Non-pigmented ciliary epithelial cell (primary cell): ENCODE results near the gene VN1R5.
"Not testable (repeated sequence)": the region's sequence is repeated elsewhere in the genome, so short reads cannot be mapped to it uniquely, and the experiment has no call there.

Source experiments
- DNase-seq: peaks from one replicate; pipeline ENCODE4 v3.0.0-alpha.2; 2010; ENCODE audit warnings: low read depth

The VN1R5 gene

DNA sequence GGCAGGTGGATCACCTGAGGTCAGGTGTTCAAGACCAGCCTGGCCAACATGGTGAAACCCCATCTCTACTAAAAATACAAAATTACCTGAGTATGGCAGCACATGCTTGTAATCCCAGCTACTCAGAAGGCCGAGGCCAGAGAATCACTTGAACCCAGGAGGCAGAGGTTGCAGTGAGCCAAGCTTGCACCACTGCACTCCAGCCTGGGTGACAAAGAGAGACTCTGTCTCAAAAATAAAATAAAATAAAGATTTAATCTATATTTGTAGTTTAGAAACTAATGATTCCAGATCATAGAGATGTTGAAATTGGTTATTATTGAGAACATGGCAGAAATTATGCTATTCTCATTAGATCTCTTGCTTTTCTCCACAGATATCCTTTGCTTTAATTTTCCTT is at the start of gene VN1R5:
VN1R5 (plus strand) TSS at position 301 of the 400 bp plus-strand sequence.
- DNase-seq = not testable (repeated sequence)

DNA sequence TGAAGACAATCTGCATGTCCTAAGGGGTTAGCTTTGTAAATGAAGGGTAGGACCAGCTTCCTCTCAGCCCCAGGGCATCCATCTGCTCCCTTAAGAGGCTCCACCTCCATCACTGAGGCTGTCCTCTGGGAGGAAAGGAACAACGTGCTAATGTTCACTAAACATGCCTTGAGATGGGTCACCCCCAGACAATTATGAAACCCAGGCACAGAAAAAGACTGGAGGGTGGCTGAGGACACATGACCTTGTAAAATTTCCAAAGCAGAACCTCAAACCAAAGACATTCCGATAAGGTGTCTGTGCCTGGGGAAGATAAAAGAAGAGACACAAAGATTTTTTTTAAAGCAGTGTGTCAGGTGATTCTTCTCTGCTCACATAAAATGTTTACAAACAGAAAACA is 46.5 kb upstream of the VN1R5 start:
- no peak for DNase-seq

DNA sequence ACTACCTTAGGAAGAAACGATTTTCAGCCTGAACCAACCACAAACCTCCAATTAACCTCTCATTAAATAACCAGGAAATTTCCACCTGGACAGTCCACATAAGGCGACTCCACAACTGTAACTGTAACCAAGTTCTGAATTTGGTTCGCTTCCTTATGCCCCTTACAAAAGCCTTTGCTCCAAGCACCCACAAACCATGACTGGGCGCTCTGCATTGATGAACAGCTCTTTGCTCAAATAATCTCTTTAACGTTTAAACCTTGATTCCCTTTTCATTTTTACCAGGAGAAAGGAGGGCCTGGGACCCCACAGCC is 45.9 kb upstream of the VN1R5 start:
- DNase-seq = no peak

DNA sequence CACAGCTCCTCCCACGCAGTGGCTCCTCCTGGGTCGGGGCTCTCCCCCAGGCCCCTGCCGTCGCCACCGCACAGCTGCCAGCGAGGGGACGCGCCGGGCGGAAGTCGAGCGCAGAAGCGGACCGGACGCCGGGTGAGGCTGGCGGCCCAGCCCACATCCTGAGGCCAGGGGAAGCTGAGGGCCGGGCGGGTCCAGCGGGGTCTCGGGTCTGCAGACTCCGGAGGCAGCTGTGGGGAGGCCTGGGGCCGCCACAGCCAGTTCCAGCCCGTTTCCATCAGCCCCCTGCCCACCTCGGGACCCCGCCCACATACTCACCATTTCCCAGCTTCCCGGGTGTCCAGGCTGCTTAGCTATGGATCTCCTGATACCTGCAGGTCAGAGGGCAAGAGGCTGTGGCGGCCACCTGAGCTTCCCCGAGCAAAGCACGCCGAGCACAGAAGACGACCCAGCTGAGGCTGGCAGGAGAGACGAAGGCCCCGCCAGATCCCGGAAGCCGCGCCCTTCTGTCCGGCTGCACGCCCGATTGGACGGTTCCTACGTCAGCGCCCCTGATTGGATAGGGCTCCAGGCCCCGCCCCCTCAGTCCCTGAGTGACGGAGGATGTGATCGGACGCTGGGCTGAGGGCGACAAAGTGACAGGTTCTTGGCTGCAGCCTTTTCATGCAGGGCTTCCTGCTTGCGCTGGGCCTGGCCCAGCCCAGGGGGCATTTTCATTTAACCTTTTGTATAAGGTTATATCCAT is 45.3 kb upstream of the VN1R5 start:
- DNase-seq = peak; percentile 46

DNA sequence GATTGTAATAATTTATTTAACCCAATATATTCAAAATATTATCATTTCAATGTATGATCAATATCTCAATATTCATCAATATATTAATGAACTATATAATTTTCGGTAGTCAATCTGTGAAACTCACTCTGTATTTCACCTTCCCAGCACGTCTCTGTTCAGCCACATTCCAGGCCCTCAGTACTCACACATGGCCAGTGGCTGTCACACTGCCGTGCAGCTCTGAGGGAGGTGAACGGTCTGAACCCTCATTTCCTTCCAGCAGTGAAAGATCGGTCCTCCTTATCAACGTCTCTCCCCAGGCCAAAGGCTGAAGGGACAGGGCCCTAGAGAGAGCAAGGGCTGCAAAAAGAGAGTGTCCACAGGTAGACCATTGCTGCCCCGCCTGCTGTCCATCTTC is 44.5 kb upstream of the VN1R5 start:
- DNase-seq = no peak

DNA sequence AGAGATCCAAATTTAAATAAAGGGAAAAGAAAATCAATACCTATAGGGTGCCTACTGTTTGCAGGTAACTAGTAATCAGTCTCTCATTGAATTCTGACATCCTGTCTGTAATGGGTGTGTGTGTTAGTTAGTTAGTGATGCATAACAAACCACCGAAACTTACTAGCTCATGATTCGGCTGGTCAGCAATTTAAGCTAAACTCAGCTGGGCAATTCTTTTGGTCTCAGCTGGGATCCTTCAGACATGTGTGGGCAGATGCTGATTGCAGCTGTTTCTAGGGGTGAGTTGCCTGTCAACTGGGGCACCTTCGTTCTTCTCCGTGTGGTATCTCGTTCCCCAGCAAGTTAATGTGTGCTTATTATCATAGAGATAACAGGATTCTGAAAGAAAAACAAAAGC is 43.9 kb upstream of the VN1R5 start:
- DNase-seq = no peak

DNA sequence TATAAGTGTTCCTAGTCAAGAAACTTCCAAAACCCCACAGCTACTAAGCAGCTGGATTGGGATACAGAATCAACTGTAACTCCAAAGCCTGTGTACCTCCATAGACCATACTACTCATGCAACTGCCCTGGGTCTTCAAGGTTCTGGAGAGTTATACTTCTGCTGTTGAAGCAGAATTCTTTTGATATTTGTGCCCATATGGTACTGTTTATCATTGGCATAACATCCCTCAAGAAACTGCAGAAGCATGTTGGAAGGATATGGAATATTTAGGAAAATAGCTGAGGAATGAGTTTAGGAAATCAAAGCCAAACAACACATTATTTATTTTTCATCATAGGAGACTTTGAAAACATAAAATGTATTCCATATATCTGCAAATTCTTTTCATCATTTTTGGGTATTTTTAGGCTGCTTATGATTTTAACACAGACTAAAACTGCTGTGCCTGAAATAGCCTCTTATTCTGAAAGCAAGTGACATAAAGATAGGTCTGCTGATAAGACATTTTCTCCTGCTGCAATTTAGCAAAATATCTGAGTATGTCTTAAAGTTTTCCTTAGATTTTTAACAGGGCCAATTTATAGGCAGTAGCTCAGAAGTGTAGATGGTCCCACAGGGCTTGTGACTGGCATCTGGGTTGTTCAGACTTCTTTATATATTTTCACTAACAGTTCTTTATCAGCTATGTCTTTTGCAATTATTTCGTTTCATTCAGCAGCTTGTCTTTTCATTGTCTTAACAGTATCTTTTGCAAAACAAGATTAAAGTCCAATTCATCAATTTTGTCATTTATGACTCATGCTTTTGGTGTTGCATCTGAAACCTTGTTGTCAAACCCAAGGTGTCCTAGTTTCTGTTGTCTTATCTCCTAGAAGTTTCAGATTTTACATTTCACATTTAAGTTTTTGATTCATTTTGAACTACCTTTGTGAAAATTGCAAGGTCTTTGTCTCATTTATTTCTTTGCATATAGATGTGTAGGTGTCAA is 43.0 kb upstream of the VN1R5 start:
- DNase-seq = no peak

DNA sequence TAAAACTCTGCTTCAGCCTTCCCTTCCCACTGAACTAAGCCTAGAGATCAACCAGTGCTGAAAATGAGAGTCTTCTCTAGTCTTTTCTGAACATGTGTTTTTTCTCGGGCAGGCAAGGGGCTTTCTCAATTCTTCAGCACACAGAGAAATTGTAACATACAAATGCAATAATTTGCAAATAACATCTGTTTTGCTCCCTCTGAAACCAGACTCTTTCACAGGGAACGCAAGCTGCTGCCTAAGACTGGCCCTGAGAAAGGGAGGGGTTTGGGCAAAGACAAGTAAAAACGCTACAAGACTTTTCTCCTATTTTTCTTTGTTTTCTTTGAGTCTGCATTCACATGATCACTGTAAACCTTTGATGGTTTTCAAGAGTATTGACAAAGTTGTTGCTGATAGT is 39.6 kb upstream of the VN1R5 start:
- no peak for DNase-seq

DNA sequence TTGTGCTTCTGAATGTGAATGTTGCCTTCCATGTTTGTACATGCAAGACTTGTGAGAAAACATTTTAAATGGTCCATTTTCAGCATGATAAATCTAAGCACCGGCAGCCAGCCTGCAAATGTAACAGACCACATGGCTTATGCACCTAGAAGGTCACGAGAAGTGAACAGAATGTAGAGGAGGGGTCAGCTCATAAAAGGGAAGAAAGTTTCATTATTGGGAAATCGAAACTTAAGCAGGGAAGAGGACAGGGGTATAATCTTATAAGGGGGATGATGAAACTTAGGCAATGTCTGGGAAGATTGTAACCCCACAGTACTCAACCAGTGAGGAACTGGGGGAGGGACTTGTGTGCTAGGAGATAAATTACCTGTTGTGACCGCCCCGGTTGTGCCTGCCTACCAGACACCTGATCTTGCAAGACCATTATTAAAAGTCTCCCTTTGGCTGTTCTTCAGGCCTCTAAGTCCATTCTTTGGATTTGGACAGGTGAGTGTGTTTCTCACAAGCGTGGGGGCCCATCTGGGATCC is 37.7 kb upstream of the VN1R5 start:
- no peak for DNase-seq

DNA sequence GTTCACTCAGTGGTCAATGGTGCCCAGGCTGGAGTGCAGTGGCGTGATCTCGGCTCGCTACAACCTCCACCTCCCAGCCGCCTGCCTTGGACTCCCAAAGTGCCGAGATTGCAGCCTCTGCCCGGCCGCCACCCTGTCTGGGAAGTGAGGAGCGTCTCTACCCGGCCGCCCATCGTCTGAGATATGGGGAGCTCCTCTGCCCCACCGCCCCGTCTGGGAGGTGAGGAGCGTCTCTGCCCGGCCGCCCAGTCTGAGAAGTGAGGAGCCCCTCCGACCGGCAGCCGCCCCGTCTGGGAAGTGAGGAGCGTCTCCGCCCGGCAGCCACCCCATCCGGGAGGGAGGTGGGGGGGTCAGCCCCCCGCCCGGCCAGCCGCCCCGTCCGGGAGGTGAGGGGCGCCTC is 35.6 kb upstream of the VN1R5 start:
- DNase-seq = not testable (repeated sequence)

DNA sequence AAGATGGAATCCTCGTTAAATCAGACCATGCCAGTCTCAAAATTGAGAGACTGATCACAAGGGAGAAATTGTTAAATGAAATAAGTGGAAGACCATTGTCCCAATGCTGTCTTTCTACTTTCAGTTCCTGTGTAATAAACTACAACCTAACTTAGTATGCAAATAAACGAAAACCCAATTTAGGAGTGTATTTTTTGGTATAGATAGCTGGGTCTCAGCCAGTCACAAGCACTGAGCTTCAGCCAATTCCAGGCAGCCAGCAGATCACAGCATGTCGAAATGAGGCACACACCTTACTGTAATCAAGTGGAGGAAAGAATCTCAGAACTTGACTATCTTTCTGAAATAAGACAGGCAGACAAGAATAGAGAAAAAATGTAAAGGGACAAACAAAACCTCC is 33.0 kb upstream of the VN1R5 start:
- DNase-seq = no peak

DNA sequence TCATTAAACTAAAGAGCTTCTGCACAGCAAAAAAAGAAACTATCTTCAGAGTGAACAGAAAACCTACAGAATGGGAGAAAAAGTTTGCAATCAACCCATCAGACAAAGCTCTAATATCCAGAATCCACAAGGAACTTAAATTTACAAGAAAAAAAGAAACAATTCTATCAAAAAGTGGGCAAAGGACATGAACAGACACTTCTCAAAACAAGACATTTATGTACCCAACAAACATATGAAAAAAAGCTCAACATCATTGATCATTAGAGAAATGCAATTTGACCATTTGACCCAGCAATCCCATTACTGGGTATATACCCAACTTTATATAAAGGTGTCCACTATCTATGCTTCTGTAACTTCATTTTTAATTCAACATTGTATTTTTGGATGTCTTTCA is 31.1 kb upstream of the VN1R5 start:
- no peak for DNase-seq

DNA sequence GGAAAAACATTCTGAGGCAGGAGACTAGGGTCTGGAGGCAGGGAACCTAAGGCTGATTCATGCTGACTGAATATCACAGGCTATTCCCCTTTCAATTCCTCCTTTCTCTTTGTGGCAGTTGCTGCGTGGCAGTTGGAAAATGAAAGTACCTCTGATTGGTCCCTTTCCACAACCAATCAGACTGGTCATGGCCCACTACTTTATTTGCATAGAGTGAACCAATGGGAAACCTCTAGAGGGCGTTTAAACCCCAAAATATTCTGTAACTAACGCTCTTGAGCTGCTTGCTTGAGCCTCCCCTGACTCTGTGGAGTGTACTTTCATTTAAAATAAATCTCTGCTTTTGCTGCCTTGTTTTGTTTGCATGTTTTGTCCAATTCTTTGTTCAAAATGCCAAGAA is 27.7 kb upstream of the VN1R5 start:
- no peak for DNase-seq

DNA sequence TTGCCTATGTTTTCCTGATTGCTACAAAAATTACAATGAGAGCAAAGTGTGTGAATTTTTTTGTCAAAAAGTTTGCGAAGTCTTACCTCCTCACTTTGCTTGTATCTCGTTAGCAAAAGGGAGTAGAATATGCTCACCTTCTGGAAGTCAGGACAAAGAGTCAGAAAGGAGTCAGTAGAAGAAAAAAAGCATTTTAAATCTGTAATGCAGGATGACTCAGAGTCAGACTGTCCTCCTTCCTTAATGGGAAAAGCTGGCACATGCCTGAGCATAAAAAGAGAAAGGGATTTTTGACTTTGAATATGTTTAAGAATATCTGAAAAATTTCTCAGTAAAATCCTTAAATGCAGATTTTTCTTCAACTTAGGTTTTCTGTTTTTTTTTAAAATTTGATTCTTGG is 14.2 kb upstream of the VN1R5 start:
- DNase-seq = no peak

DNA sequence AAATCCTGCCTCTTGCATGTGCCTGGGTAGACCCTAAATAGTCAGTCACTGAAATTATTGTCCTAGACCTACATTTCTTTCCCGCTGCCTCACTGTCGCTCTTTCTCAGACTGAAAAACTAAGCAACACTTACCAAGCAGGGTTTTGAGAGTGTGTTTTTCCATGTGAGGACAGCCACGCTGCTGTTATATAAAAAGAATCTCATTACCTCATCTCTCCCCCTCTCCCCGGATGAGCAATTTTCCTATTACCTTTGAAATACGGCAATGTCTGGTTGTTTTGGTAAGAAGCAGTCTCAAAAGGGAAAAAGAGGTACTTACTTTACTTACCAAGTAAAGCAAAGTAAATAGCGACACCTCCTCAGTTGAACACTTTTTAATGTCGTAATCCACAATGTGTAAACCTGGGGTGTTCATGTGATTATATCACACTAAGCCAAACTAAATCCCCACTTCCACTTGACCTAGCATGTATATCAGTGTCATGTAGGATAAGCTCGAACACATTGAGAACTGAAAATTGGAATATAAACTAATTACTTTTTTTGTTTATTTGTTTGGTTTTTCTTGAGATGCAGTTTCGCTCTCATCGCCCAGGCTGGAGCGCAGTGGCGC is 12.2 kb upstream of the VN1R5 start:
- DNase-seq = no peak

DNA sequence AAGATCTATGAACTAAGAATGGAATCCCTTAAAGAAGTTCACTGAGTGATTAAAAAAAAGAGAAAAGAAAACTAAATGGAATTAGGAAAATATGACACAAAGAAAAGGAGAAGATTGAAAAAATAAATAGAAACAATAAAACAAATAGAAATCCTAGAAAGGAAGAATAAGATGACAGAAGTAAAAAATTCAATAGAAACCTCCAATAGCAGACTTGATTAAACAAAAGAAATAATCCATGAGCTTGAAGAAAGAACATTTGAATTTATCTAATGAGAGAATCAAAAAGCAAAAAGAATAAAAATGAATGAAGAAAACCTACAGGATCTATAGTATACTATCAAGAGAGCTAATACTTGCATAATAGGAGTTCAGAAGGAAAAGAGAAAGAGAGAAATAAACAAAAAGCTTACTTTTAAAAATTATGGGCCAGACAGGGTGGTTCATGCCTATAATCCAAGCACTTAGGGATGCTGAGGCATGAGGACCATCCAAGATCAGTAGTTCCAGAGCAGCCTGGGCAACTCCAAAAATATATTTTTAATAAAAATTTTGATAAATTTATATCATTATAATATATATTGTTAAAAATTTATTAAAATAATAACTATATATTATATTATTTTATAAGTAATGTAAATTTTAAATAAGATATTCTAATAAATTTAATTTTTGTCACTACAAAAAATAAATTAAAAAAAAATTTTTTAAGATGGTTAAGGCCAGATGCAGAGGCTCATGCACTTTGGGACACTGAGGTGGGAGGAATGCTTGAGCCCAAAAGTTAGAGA is 9.4 kb upstream of the VN1R5 start:
- DNase-seq = no peak

DNA sequence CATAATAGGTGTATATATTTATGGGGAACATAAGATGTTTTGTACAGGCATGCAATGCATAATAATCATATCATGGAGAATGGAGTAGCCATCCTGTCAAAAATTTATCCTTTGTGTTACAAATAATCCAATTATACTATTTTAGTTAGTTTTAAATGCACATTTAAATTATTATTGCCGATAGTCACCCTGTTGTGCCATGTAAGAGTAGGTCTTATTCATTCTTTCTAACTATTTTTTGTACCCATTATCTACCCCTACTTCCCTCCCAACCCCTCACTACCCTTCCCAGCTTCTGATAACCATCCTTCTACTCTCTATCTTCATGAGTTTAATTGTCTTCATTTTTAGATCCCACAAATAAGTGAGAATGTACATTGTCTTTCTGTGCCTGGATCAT is 8.3 kb upstream of the VN1R5 start:
- no peak for DNase-seq

DNA sequence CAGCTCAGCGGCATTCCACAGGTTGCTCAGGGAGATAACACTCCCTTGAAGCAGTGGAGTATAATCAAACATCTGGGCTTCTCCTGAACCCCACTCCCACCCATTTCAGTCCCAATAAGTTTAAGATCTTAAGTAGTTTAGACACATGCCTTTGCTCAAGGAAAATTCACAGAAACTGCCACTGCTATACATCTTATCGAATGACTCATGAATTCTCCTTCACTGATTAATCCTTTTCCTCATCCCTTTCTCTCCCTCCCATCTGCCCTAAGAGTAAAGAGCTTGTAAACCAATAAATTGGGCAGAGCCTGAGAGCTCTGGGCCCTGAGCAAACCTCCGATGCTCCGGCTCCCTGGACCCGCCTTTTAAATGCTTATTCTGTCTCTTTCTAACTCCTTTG is 10.2 kb downstream of the VN1R5 start:
- no peak for DNase-seq

DNA sequence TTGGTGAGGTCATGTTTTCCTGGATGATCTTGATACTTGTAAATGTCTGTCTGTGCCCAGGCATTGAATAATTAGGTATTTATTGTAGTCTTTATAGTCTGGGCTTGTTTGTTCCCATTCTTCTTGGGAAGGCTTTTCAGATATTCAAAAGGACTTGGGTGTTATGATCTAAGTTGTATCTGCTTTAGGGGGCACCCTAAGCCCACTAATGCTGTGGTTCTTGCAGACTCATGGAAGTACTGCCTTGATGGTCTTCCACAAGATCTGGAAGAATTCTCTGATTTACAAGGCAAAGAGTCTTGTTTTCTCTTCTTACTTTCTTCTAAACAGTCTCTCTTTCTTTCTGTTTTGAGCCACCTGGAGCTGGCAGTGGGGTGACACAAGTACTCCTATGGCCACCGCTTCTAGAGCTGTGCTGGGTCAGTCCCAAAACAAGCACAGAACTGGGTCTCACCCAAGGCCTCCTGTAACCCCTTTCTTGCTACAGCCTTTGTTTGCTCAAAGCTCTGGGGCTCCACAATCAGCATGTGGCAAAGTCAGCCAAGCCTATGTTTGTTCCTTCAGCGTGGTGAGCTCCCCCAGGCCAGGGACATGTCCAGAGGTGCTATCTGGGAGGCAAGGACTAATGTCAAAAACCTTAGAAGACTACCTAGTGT is 12.6 kb downstream of the VN1R5 start:
- no peak for DNase-seq

DNA sequence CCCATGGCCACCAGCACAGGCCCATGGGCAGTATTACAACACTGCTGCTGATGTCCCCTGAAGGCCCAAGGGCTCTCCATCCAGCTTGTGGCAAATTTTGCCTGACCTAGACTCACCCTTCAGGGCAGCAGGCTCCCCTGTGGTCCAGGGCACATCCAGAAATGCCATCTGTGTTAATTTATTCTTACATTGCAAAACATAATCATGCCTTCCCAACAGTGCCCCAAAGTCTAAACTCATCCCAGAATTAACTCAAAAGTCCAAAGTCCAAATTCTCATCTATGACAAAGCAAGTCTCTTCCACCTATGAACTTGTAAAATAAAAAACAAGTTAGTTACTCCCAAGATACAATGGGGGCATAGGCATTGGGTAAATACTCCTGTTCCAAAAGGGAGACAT is 13.3 kb downstream of the VN1R5 start:
- no peak for DNase-seq

DNA sequence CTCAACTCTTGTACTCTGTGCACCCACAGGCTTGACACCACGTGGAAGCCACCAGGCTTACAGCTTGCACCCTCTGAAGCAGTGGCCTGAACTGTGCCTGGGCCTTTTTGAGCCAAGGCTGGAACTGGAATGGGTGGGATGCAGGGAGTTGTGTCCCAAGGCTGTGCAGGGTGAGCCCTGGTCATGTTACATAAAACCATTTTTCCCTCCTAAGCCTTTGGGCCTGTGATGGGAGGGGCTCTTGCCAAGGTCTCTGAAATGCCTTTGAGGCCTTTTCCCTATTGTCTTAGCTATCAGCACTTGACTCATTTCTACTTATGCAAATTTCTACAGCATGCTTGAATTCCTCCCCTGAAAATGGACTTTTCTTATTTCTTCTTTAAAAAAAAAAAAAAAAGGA is 14.1 kb downstream of the VN1R5 start:
- DNase-seq = no peak
